KMS-11 (cell line): Measurements from ENCODE around the gene FMNL2.

ENCODE experiments used
- H2AFZ ChIP-seq: fragments of 200-600 bp; sonication (generic); 2 replicates; pipeline ENCODE4 v1.6.1; 2016; ENCODE audit warnings: antibody characterized with exemption, mixed run types, low read depth
- H3K27ac ChIP-seq: fragments of 200-600 bp; sonication (generic); 2 replicates; pipeline ENCODE4 v1.6.1; 2016; ENCODE audit warnings: mild to moderate bottlenecking, mixed run types
- H3K27me3 ChIP-seq: fragments of 200-600 bp; sonication (generic); 2 replicates; pipeline ENCODE4 v1.6.1; 2017; ENCODE audit warnings: mild to moderate bottlenecking, low read depth, mixed run types, moderate library complexity; ENCODE audit not compliant: insufficient read depth
- H3K36me3 ChIP-seq: fragments of 200-600 bp; sonication (generic); 2 replicates; pipeline ENCODE4 v1.6.1; 2017; ENCODE audit warnings: mild to moderate bottlenecking, mixed run types; ENCODE audit not compliant: insufficient read depth
- H3K4me1 ChIP-seq: fragments of 200-600 bp; sonication (generic); 2 replicates; pipeline ENCODE4 v1.6.1; 2016; ENCODE audit warnings: mild to moderate bottlenecking, low read depth, mixed run types; ENCODE audit not compliant: poor library complexity, severe bottlenecking
- H3K4me2 ChIP-seq: fragments of 200-600 bp; sonication (generic); 2 replicates; pipeline ENCODE4 v1.7.0; 2016; ENCODE audit warnings: mild to moderate bottlenecking, mixed run types
- H3K4me3 ChIP-seq: fragments of 200-600 bp; sonication (generic); IDR thresholded peaks from 2 replicates; pipeline ENCODE4 v1.6.1; 2017; ENCODE audit warnings: low read depth, low read length, mixed read lengths; ENCODE audit not compliant: insufficient read depth
- H3K79me2 ChIP-seq: fragments of 200-600 bp; sonication (generic); 2 replicates; pipeline ENCODE4 v1.6.1; 2016; ENCODE audit warnings: low read depth, mixed run types; ENCODE audit not compliant: insufficient read depth
- H3K9ac ChIP-seq: fragments of 200-600 bp; sonication (generic); 2 replicates; pipeline ENCODE4 v1.6.1; 2016; ENCODE audit warnings: mild to moderate bottlenecking, mixed run types
- H4K20me1 ChIP-seq: fragments of 200-600 bp; sonication (generic); 2 replicates; pipeline ENCODE4 v1.6.1; 2016; ENCODE audit warnings: mild to moderate bottlenecking, mixed run types; ENCODE audit not compliant: insufficient read depth
- TF ChIP-seq, protein P1 (sequence below): fragments of 200-600 bp; sonication (generic); conservative IDR thresholded peaks from 2 replicates; pipeline ENCODE4 v1.6.1; 2017; ENCODE audit warnings: low read depth, mild to moderate bottlenecking, antibody characterized with exemption, low read length, moderate library complexity, mixed read lengths

The FMNL2 gene

DNA sequence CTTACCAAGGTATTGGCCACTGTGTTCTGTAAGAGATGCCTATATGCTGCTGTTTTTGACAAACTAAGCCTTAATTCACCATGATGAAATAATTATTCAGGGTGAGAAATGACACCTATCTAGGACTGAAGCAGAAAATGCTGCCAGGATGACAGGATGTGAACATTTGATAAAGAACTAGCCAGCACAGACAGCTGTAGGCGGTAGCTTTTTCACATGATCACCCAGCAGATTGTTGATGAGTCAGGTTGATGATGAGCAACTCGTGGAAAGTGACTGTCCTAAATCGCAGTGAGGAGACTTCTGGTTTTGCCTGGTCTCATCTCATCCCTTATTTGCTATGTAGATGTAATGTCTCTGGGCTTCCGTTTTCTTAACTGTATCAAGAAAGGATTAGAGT lies 238.2 kb downstream of the FMNL2 start:
- Histone ChIP-seq H4K20me1 (no peaks in the 10 kb centered on the region), H3K4me1 (peaks cover 47% of the 10 kb centered on the region), H3K9ac (no peak overlapping the region), H3K79me2 (no peaks in the 10 kb centered on the region), H3K4me3 (no peak overlapping the region), H2AFZ (no peak overlapping the region), H3K36me3 (no peaks in the 10 kb centered on the region), H3K27me3 (no peaks in the 10 kb centered on the region), H3K27ac (peak overlapping the region; percentile 24; the same call in 1 of the 2 replicates), H3K4me2 (peak overlapping the region; percentile 26)
- TF ChIP-seq, protein P1, sequence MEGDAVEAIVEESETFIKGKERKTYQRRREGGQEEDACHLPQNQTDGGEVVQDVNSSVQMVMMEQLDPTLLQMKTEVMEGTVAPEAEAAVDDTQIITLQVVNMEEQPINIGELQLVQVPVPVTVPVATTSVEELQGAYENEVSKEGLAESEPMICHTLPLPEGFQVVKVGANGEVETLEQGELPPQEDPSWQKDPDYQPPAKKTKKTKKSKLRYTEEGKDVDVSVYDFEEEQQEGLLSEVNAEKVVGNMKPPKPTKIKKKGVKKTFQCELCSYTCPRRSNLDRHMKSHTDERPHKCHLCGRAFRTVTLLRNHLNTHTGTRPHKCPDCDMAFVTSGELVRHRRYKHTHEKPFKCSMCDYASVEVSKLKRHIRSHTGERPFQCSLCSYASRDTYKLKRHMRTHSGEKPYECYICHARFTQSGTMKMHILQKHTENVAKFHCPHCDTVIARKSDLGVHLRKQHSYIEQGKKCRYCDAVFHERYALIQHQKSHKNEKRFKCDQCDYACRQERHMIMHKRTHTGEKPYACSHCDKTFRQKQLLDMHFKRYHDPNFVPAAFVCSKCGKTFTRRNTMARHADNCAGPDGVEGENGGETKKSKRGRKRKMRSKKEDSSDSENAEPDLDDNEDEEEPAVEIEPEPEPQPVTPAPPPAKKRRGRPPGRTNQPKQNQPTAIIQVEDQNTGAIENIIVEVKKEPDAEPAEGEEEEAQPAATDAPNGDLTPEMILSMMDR = no peak

GRCh38 chr2:152577579-152577978 lies 242.6 kb downstream of the FMNL2 start:
- H2AFZ ChIP-seq = no peak overlapping the region
- no peaks in the 10 kb centered on the region for H3K27me3 ChIP-seq
- H3K4me1 ChIP-seq = peaks cover 23% of the 10 kb centered on the region
- H3K79me2 ChIP-seq = no peaks in the 10 kb centered on the region
- no peak overlapping the region for H3K27ac ChIP-seq
- TF ChIP-seq, protein P1 = no peak
- no peaks in the 10 kb centered on the region for H3K36me3 ChIP-seq
- no peak overlapping the region for H3K4me2 ChIP-seq
- no peak overlapping the region for H3K4me3 ChIP-seq
- H3K9ac ChIP-seq = no peak overlapping the region
- H4K20me1 ChIP-seq = no peaks in the 10 kb centered on the region

DNA sequence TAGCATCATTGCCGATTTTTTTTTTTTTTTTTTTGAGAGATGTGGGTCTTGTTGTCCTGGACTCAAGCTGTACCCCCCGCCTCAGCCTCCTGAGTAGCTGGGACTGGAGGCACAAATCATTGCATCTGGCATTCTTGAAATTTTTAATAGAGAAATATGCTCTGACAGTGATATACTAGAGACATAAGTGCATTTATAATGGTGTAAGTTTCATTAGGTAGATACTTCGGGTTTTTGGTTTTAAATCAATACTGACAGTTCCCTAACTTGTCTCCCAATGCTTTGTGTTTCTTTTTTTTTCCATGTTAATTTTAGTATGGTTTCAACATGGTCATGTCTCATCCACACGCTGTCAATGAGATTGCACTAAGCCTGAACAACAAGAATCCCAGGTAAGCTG lies 243.6 kb downstream of the FMNL2 start:
- Histone ChIP-seq H2AFZ (no peak overlapping the region), H3K4me2 (no peak overlapping the region), H3K36me3 (no peaks in the 10 kb centered on the region), H4K20me1 (no peaks in the 10 kb centered on the region), H3K9ac (no peak overlapping the region), H3K4me3 (no peak overlapping the region), H3K27ac (no peak overlapping the region), H3K27me3 (no peaks in the 10 kb centered on the region), H3K4me1 (peaks cover 18% of the 10 kb centered on the region), H3K79me2 (no peaks in the 10 kb centered on the region)
- TF ChIP-seq, protein P1 = no peak

DNA sequence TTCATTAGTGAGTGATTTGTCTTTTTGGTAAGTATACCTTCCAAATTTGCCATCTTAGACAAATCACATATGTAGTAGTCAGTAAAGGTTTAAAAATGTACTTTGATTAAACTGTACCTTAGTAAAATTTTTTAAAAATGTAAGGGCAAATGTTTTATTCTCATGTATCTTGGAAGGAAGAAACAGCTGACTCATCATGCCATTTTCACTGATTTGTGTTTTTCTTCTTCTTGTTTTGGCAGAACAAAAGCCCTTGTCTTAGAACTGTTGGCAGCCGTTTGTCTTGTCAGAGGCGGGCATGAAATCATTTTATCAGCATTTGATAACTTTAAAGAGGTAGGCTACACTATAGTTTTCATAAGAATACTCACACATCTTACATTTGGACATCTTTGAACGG lies 245.7 kb downstream of the FMNL2 start:
- no peak overlapping the region for H3K27ac ChIP-seq
- TF ChIP-seq, protein P1 = no peak

More for the DNA sequence above, 245.7 kb downstream of the FMNL2 start:
- no peak overlapping the region for H3K4me2 ChIP-seq
- H3K36me3 ChIP-seq = no peaks in the 10 kb centered on the region
- no peaks in the 10 kb centered on the region for H4K20me1 ChIP-seq
- H3K9ac ChIP-seq = no peak overlapping the region
- no peak overlapping the region for H3K4me3 ChIP-seq
- no peaks in the 10 kb centered on the region for H3K79me2 ChIP-seq
- no peak overlapping the region for H2AFZ ChIP-seq
- H3K27me3 ChIP-seq = no peaks in the 10 kb centered on the region
- peaks cover 18% of the 10 kb centered on the region for H3K4me1 ChIP-seq
